Right cardiac atrium (tissue), 5 donors: ENCODE results near the gene GDF3. TPM values are rescaled to one million over a fixed set of nuclear protein-coding genes. Genes with fewer than 3 reads are reported as not detected.
"Not testable (repeated sequence)": the region's sequence is repeated elsewhere in the genome, so short reads cannot be mapped to it uniquely, and the experiment has no call there.

Experiments
- ATAC-seq, 2 donors: fragments of 200-7000 bp; cut with Tn5 transposase; one replicate each; pipeline versions ENCODE4 v1.8.0 to v1.9.1; 2020; ENCODE audit warnings: moderate library complexity in 2 of 2, mild to moderate bottlenecking in 1 of 2
- DNase-seq, 3 donors: peaks; one replicate each; pipeline ENCODE4 v3.0.0-alpha.2; 2020
- H3K27ac ChIP-seq: one replicate; pipeline ENCODE4 v1.5.1; 2013; ENCODE audit warnings: mild to moderate bottlenecking, low read length, control low read depth, moderate library complexity
- H3K27me3 ChIP-seq: one replicate; pipeline ENCODE4 v1.6.1; 2013; ENCODE audit not compliant: control insufficient read depth, insufficient read depth
- H3K4me1 ChIP-seq: one replicate; pipeline ENCODE4 v1.6.1; 2013; ENCODE audit warnings: low read length; ENCODE audit not compliant: control insufficient read depth, insufficient read depth
- H3K4me3 ChIP-seq: one replicate; pipeline ENCODE4 v1.5.1; 2013; ENCODE audit warnings: low read length, control low read depth
- H3K9me3 ChIP-seq: one replicate; pipeline ENCODE4 v1.6.1; 2013; ENCODE audit warnings: low read length; ENCODE audit not compliant: control insufficient read depth
- WGBS: extraction: QIAGEN DNeasy Blood & Tissue Kit; methylation state at CpG from one replicate; pipeline ENCODE4 v1.1.7; 2013; 5-methylcytosine and 5-hydroxymethylcytosine counted together
- intact Hi-C, 4 donors: fragments of 100-400 bp; cut with DNase I; formaldehyde crosslinking; loops; one replicate each; pipeline versions ENCODE4 v1.11.0 to v1.14.0; 2022 to 2023
- long read RNA-seq, 4 donors: library from polyadenylated mRNA; unstranded; transcript quantifications; one replicate each; pipeline ENCODE4 v2.0.0, GENCODE V29; 2020 to 2021
- polyA plus RNA-seq: library from polyadenylated mRNA; stranded (reverse); fragments of 200-250 nt; gene quantifications from one replicate; pipeline ENCODE4 v1.2.3, GENCODE V29; 2013
- total RNA-seq, 4 donors: library from RNA; stranded (reverse); fragmentation: NEBNext Ultra II Directional; extraction: Animal tissue kit (Norgen Biotek cat#: 25700); gene quantifications; one replicate each; pipeline ENCODE4 v1.2.1, GENCODE V29; 2021
- donor health status: healthy with polysubstance abuse.
- donor health status: DM: no; HTN: yes; CAD: no.
- donor health status: DM: no; HTN: no; CAD: no.
- donor health status: DM: no; HTN: yes; CAD: no; lungs with severe emphysema.
- donor health status: DM: yes; HTN: yes; CAD: no.

The GDF3 gene
- under 1 TPM in 1 of 4 donors, not detected in 3; 0.26 TPM for total RNA-seq
- 0.32 TPM for polyA plus RNA-seq
- long read RNA-seq, donor 1: 0 reads
- long read RNA-seq, donor 2: 0 reads
- long read RNA-seq, donor 3: 0 reads
- long read RNA-seq, donor 4: 0 reads

GRCh38 chr12:7695566-7696197, at the start of gene GDF3:
TSS of gene GDF3 (minus strand) at chr12:7695775. CDS start at chr12:7695728, 47 bp downstream.
- Histone ChIP-seq H3K4me3 (no peak within 1 kb of the TSS), H3K27me3 (no peaks in the 10 kb centered on the region), H3K9me3 (no peaks in the 10 kb centered on the region), H3K4me1 (no peaks in the 10 kb centered on the region), H3K27ac (no peak within 1 kb of the TSS)
- DNase-seq: peak; percentile 29 to 49 (median 47)
- peak; percentile 65 to 90 for ATAC-seq
- WGBS: 33% methylated on average over 7 of the region's 7 CpGs
- intact Hi-C loops: no loop called here

- no peaks in the 10 kb centered on the region for H3K9me3 ChIP-seq
- DNase-seq (no peak), ATAC-seq (no peak)
- no peak overlapping the region for H3K27ac ChIP-seq
- intact Hi-C loops: no loop called here
- WGBS: 48% methylated on average over 3 of the region's 3 CpGs
- no peaks in the 10 kb centered on the region for H3K27me3 ChIP-seq
- H3K4me3 ChIP-seq: no peak overlapping the region
- H3K4me1 ChIP-seq: no peaks in the 10 kb centered on the region
Observed at GRCh38 chr12:7732993-7733392, 37.4 kb upstream of the GDF3 start.

GRCh38 chr12:7731486-7731885, 35.9 kb upstream of the GDF3 start:
- WGBS: 37% methylated on average over 5 of the region's 5 CpGs
- Histone ChIP-seq H3K27me3 (no peaks in the 10 kb centered on the region), H3K4me3 (no peak overlapping the region), H3K9me3 (no peaks in the 10 kb centered on the region), H3K4me1 (no peaks in the 10 kb centered on the region), H3K27ac (no peak overlapping the region)
- intact Hi-C loops: no loop called here
- ATAC-seq: no peak
- DNase-seq: no peak

GRCh38 chr12:7730984-7731383, 35.4 kb upstream of the GDF3 start:
- ATAC-seq, H3K4me1 ChIP-seq, intact Hi-C loops, DNase-seq, H3K27me3 ChIP-seq, H3K4me3 ChIP-seq, H3K27ac ChIP-seq, H3K9me3 ChIP-seq: not testable (repeated sequence)

GRCh38 chr12:7729746-7730145, 34.2 kb upstream of the GDF3 start:
- WGBS: 28% methylated on average over 4 of the region's 4 CpGs
- intact Hi-C loops: no loop called here
- no peak for ATAC-seq
- no peaks in the 10 kb centered on the region for H3K27me3 ChIP-seq
- no peak for DNase-seq
- H3K4me1 ChIP-seq: no peaks in the 10 kb centered on the region
- H3K4me3 ChIP-seq: no peak overlapping the region
- H3K9me3 ChIP-seq: no peaks in the 10 kb centered on the region
- H3K27ac ChIP-seq: no peak overlapping the region

GRCh38 chr12:7723926-7724325, 28.4 kb upstream of the GDF3 start:
- Histone ChIP-seq H3K4me1 (no peaks in the 10 kb centered on the region), H3K9me3 (no peaks in the 10 kb centered on the region), H3K4me3 (no peak overlapping the region), H3K27ac (no peak overlapping the region), H3K27me3 (no peaks in the 10 kb centered on the region)
- intact Hi-C loops: no loop called here
- ATAC-seq (no peak), DNase-seq (no peak)
- WGBS: 53% methylated on average over 3 of the region's 3 CpGs

- H3K27me3 ChIP-seq: no peaks in the 10 kb centered on the region
- no peak overlapping the region for H3K4me3 ChIP-seq
- WGBS: 62% methylated on average over 15 of the region's 15 CpGs
- intact Hi-C loops: no loop called here
- no peaks in the 10 kb centered on the region for H3K9me3 ChIP-seq
- no peak for ATAC-seq
- no peaks in the 10 kb centered on the region for H3K4me1 ChIP-seq
- DNase-seq: no peak
- no peak overlapping the region for H3K27ac ChIP-seq
Observed at GRCh38 chr12:7719946-7720730, 24.6 kb upstream of the GDF3 start.

GRCh38 chr12:7716381-7716780, 20.8 kb upstream of the GDF3 start:
- no peak overlapping the region for H3K27ac ChIP-seq
- intact Hi-C loops: no loop called here
- 13% methylated on average over 5 of the region's 5 CpGs for WGBS
- H3K4me1 ChIP-seq: no peaks in the 10 kb centered on the region
- H3K27me3 ChIP-seq: no peaks in the 10 kb centered on the region
- DNase-seq: no peak
- no peak overlapping the region for H3K4me3 ChIP-seq
- no peaks in the 10 kb centered on the region for H3K9me3 ChIP-seq
- peak in 1 of 2 donors; percentile 56 for ATAC-seq

- DNase-seq (no peak), ATAC-seq (no peak)
- no peaks in the 10 kb centered on the region for H3K27me3 ChIP-seq
- no peak overlapping the region for H3K4me3 ChIP-seq
- no peaks in the 10 kb centered on the region for H3K4me1 ChIP-seq
- H3K27ac ChIP-seq: no peak overlapping the region
- H3K9me3 ChIP-seq: no peaks in the 10 kb centered on the region
- intact Hi-C loops: no loop called here
- WGBS: 92% methylated on average over 28 of the region's 28 CpGs
Observed at GRCh38 chr12:7712841-7713442, 17.4 kb upstream of the GDF3 start.

- ATAC-seq (no peak), DNase-seq (no peak)
- Histone ChIP-seq H3K27me3 (no peaks in the 10 kb centered on the region), H3K4me3 (no peak within 1 kb of the TSS), H3K27ac (no peak within 1 kb of the TSS), H3K4me1 (no peaks in the 10 kb centered on the region), H3K9me3 (no peaks in the 10 kb centered on the region)
- intact Hi-C loops: no loop called here
- WGBS: 76% methylated on average over 7 of the region's 7 CpGs
Observed at GRCh38 chr12:7711133-7711532, 15.6 kb upstream of the GDF3 start, which contains the start of gene DPPA3. TSS of gene DPPA3 (plus strand) at chr12:7711433. CDS start at chr12:7711571, 138 bp downstream.
